Lung (tissue), 12 donors: ENCODE data around the gene DAGLA. TPM values are rescaled to one million over a fixed set of nuclear protein-coding genes. Genes with fewer than 3 reads are reported as not detected.
A peak's percentile ranks its signal among the peaks of the same experiment; 100 is the strongest.
"Not testable (repeated sequence)": the region's sequence is repeated elsewhere in the genome, so short reads cannot be mapped to it uniquely, and the experiment has no call there.

Experiments used
- ATAC-seq: fragments of 200-7000 bp; cut with Tn5 transposase; one replicate; pipeline ENCODE4 v1.9.1; 2020; ENCODE audit warnings: moderate number of reproducible peaks; ENCODE audit not compliant: insufficient read depth, low FRiP score
- DNase-seq, 3 donors: peaks; one replicate each; pipeline ENCODE4 v3.0.0-alpha.2; 2013 to 2017
- H3K27ac ChIP-seq, 2 donors: one replicate each; pipeline ENCODE4 v1.5.1; 2013; ENCODE audit warnings: mild to moderate bottlenecking in 2 of 2, moderate library complexity in 2 of 2, control low read depth in 1 of 2, inconsistent platforms in 1 of 2, low read depth in 1 of 2, low read length in 1 of 2
- H3K27me3 ChIP-seq, 3 donors: one replicate each; pipeline ENCODE4 v1.5.1; 2013; ENCODE audit warnings: low read length in 2 of 3; ENCODE audit not compliant: control insufficient read depth in 3 of 3, insufficient read depth in 3 of 3
- H3K36me3 ChIP-seq, 4 donors: one replicate each; pipeline ENCODE4 v1.5.1; 2013; ENCODE audit warnings: low read length in 4 of 4, mild to moderate bottlenecking in 1 of 4, moderate library complexity in 1 of 4; ENCODE audit not compliant: control insufficient read depth in 4 of 4, insufficient read depth in 4 of 4
- H3K4me1 ChIP-seq, 5 donors: one replicate each; pipeline ENCODE4 v1.5.1; 2013; ENCODE audit warnings: low read length in 5 of 5, mild to moderate bottlenecking in 2 of 5, moderate library complexity in 1 of 5; ENCODE audit not compliant: control insufficient read depth in 5 of 5, insufficient read depth in 5 of 5
- H3K4me3 ChIP-seq: one replicate; pipeline ENCODE4 v1.5.1; 2013; ENCODE audit warnings: mild to moderate bottlenecking, control low read depth, moderate library complexity
- H3K9ac ChIP-seq, 2 donors: one replicate each; pipeline ENCODE4 v1.5.1; 2013; ENCODE audit warnings: low read length in 2 of 2, control low read depth in 1 of 2; ENCODE audit not compliant: insufficient read depth in 1 of 2
- H3K9me3 ChIP-seq, 4 donors: one replicate each; pipeline ENCODE4 v1.5.1; 2013; ENCODE audit warnings: low read length in 3 of 4, mild to moderate bottlenecking in 1 of 4, moderate library complexity in 1 of 4; ENCODE audit not compliant: control insufficient read depth in 4 of 4, insufficient read depth in 3 of 4
- WGBS, 2 donors: extraction: QIAGEN DNeasy Blood & Tissue Kit; methylation state at CpG; one replicate each; pipeline ENCODE4 v1.1.7; 2013; 5-methylcytosine and 5-hydroxymethylcytosine counted together
- polyA plus RNA-seq, 2 donors: library from polyadenylated mRNA; stranded (reverse); fragments of 200-250 nt; gene quantifications; one replicate each; pipeline ENCODE4 v1.2.1, GENCODE V29; 2013
- total RNA-seq, 2 donors: library from RNA; depleted of rRNA in 1 of 2; stranded (reverse); fragments of >200 nt in 1 of 2; gene quantifications; one replicate each; pipeline ENCODE4 v1.2.1, GENCODE V29; 2014 to 2021
- TF ChIP-seq, protein P1 (sequence below): IDR thresholded peaks from 2 replicates; pipeline ENCODE4 v1.5.1; 2012; ENCODE audit warnings: mild to moderate bottlenecking; ENCODE audit errors: control extremely low read depth, extremely low read depth
- donor health status: control.
- donor health status: control.
- donor health status: Bipolar disorder and iron deficiency.
- donor health status: healthy.
- donor health status: DM: yes; HTN: yes; CAD: no.

The DAGLA gene
- total and polyA plus RNA-seq, 4 donors = 1.5 to 7.5 (median 2.9) TPM

- Histone ChIP-seq H3K9ac (no peak overlapping the region), H3K4me1 (peaks cover 0 to 6% (median 0%) of the 10 kb centered on the region in 5 donors), H3K36me3 (no peaks in the 10 kb centered on the region), H3K27ac (no peak overlapping the region), H3K9me3 (no peaks in the 10 kb centered on the region), H3K4me3 (no peak overlapping the region), H3K27me3 (peaks cover 0 to 6% (median 0%) of the 10 kb centered on the region in 3 donors)
- TF ChIP-seq, protein P1, sequence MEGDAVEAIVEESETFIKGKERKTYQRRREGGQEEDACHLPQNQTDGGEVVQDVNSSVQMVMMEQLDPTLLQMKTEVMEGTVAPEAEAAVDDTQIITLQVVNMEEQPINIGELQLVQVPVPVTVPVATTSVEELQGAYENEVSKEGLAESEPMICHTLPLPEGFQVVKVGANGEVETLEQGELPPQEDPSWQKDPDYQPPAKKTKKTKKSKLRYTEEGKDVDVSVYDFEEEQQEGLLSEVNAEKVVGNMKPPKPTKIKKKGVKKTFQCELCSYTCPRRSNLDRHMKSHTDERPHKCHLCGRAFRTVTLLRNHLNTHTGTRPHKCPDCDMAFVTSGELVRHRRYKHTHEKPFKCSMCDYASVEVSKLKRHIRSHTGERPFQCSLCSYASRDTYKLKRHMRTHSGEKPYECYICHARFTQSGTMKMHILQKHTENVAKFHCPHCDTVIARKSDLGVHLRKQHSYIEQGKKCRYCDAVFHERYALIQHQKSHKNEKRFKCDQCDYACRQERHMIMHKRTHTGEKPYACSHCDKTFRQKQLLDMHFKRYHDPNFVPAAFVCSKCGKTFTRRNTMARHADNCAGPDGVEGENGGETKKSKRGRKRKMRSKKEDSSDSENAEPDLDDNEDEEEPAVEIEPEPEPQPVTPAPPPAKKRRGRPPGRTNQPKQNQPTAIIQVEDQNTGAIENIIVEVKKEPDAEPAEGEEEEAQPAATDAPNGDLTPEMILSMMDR = no peak
- 91 to 94% methylated on average over 17 of the region's 17 CpGs for WGBS, 2 donors
- DNase-seq = no peak
- ATAC-seq = no peak
Observed at GRCh38 chr11:61650781-61651571, 29.2 kb upstream of the DAGLA start.

- ATAC-seq (no peak), DNase-seq (no peak)
- Histone ChIP-seq H3K27ac (no peak overlapping the region), H3K27me3 (peaks cover 0 to 6% (median 0%) of the 10 kb centered on the region in 3 donors), H3K9ac (no peak overlapping the region), H3K4me3 (no peak overlapping the region), H3K4me1 (peaks cover 0 to 8% (median 0%) of the 10 kb centered on the region in 5 donors), H3K9me3 (no peaks in the 10 kb centered on the region), H3K36me3 (no peaks in the 10 kb centered on the region)
- TF ChIP-seq, protein P1 = no peak
- WGBS, 2 donors = 85 to 91% methylated on average over 1 of the region's 1 CpG
Observed at GRCh38 chr11:61652135-61652534, 28.1 kb upstream of the DAGLA start.

- Histone ChIP-seq H3K9me3 (no peaks in the 10 kb centered on the region), H3K4me3 (no peak overlapping the region), H3K27me3 (peaks cover 0 to 6% (median 0%) of the 10 kb centered on the region in 3 donors), H3K9ac (no peak overlapping the region), H3K4me1 (peaks cover 0 to 8% (median 0%) of the 10 kb centered on the region in 5 donors), H3K36me3 (no peaks in the 10 kb centered on the region), H3K27ac (no peak overlapping the region)
- ATAC-seq (peak; percentile 27), DNase-seq (peak in 2 of 3 donors; percentile 21 to 32)
- TF ChIP-seq, protein P1 = no peak
- 32 to 43% methylated on average over 7 of the region's 7 CpGs for WGBS, 2 donors
Observed at GRCh38 chr11:61654397-61654829, 25.8 kb upstream of the DAGLA start.

DNA sequence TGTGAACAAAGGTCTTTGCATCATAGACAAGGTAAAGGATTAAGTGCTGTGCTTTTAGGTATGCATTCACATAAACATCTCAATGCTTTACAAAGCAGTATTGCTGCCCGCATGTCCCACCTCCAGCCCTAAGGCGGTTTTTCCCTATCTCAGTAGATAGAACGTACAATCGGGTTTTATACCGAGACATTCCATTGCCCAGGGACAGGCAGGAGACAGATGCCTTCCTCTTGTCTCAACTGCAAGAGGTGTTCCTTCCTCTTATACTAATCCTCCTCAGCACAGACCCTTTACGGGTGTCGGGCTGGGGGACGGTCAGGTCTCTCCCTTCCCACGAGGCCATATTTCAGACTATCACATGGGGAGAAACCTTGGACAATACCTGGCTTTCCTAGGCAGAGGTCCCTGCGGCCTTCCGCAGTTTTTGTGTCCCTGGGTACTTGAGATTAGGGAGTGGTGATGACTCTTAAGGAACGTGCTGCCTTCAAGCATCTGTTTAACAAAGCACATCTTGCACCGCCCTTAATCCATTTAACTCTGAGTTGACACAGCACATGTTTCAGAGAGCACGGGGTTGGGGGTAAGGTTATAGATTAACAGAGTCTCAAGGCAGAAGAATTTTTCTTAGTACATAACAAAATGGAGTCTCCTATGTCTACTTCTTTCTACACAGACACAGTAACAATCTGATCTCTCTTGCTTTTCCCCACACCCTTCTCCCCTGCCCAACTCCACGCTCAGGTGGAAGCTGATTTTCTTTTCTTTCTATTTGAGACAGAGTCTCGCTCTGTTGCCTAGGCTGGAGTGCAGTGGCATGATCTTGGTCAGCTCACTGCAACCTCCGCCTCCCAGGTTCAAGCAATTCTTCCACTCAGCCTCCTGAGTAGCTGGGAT lies 24.7 kb upstream of the DAGLA start:
- H3K4me1 ChIP-seq, H3K9me3 ChIP-seq, H3K4me3 ChIP-seq, H3K36me3 ChIP-seq, ATAC-seq, H3K9ac ChIP-seq, DNase-seq, H3K27me3 ChIP-seq: not testable (repeated sequence)
- peak overlapping the region in 1 of 2 donors; percentile 44 for H3K27ac ChIP-seq
- 59% methylated on average over 15 to 16 of the region's 17 CpGs for WGBS, 2 donors
